AG09309 (cell line): Measurements from ENCODE around the gene DENND1A.

ENCODE experiments used
- DNase-seq: peaks from one replicate; pipeline ENCODE4 v3.0.0-alpha.2; 2010; ENCODE audit warnings: low read depth
- H3K4me3 ChIP-seq: 2 replicates; pipeline ENCODE4 v1.5.1; 2011; ENCODE audit warnings: mild to moderate bottlenecking, low read depth, low read length, moderate library complexity; ENCODE audit not compliant: control insufficient read depth
- TF ChIP-seq, protein P1 (sequence below): IDR thresholded peaks from 2 replicates; pipeline ENCODE4 v1.5.1; 2011; ENCODE audit warnings: mild to moderate bottlenecking, low read depth, low read length, inconsistent platforms; ENCODE audit not compliant: insufficient read depth, control insufficient read depth; ENCODE audit errors: missing control alignments

DENND1A gene

GRCh38 chr9:123834889-123835562 lies 94.9 kb downstream of the DENND1A start:
- TF ChIP-seq, protein P1, sequence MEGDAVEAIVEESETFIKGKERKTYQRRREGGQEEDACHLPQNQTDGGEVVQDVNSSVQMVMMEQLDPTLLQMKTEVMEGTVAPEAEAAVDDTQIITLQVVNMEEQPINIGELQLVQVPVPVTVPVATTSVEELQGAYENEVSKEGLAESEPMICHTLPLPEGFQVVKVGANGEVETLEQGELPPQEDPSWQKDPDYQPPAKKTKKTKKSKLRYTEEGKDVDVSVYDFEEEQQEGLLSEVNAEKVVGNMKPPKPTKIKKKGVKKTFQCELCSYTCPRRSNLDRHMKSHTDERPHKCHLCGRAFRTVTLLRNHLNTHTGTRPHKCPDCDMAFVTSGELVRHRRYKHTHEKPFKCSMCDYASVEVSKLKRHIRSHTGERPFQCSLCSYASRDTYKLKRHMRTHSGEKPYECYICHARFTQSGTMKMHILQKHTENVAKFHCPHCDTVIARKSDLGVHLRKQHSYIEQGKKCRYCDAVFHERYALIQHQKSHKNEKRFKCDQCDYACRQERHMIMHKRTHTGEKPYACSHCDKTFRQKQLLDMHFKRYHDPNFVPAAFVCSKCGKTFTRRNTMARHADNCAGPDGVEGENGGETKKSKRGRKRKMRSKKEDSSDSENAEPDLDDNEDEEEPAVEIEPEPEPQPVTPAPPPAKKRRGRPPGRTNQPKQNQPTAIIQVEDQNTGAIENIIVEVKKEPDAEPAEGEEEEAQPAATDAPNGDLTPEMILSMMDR: no peak
- no peak overlapping the region for H3K4me3 ChIP-seq
- no peak for DNase-seq

- TF ChIP-seq, protein P1: no peak
- no peak for DNase-seq
- no peak overlapping the region for H3K4me3 ChIP-seq
These were observed 95.6 kb downstream of the DENND1A start for GRCh38 chr9:123834218-123834888.

DNA sequence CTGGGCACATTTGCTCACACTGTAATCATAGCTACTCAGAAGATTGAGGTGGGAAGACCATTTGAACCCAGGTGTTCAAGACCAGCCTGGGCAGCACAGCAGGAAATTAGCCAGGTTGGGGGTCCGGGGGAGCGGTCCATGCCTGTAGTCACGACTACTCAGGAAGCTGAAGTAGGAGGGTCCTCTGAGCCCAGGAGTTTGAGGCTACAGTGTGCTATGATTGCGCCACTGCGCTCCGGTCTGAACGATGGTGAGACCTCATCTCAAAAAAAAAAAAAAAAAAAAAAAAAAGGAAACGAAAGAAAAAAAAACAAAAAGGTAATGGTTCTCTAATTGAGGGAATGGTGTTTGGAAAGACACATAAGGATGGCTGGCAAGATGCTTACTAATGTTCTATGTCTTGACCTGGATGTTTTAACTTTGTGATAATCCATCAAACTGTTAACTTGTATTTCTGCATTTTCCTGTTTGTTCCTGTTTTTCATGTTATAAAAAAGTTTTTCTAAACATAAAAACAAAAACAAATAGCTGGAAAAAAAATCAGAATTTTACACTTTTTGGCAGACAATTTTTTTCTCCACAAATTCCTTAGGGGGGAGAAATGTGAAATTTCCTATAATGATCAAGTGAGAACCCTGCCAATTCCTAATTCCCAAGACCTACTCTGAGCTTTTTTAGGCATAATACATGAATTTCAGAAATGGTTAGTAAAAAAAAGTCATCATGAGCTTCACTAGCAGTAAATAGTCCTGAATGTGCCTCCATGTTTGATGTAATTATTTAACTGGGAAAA lies 96.9 kb downstream of the DENND1A start:
- H3K4me3 ChIP-seq: no peak overlapping the region
- DNase-seq: no peak
- TF ChIP-seq, protein P1: no peak

DNA sequence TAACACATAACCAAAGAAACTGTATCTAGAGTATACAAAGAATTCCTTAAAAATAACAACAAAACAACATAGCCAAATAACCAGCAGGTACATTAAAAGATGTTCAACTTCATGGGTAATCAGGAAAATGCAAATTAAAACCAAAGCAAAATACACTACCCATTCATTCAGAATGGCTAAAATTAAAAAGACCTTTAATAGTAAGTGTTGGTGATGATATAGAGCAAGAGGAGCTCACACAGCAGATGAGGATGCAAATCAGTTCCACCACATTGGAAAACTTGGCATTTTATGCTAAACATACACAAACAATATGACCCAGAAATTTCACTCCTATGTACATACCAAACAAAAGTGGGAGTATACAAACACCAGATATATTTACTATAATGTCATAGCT lies 97.8 kb downstream of the DENND1A start:
- no peak overlapping the region for H3K4me3 ChIP-seq
- DNase-seq: no peak
- TF ChIP-seq, protein P1: no peak

GRCh38 chr9:123828449-123828848 lies 101.5 kb downstream of the DENND1A start:
- TF ChIP-seq, protein P1: no peak
- no peak for DNase-seq
- H3K4me3 ChIP-seq: no peak overlapping the region

DNA sequence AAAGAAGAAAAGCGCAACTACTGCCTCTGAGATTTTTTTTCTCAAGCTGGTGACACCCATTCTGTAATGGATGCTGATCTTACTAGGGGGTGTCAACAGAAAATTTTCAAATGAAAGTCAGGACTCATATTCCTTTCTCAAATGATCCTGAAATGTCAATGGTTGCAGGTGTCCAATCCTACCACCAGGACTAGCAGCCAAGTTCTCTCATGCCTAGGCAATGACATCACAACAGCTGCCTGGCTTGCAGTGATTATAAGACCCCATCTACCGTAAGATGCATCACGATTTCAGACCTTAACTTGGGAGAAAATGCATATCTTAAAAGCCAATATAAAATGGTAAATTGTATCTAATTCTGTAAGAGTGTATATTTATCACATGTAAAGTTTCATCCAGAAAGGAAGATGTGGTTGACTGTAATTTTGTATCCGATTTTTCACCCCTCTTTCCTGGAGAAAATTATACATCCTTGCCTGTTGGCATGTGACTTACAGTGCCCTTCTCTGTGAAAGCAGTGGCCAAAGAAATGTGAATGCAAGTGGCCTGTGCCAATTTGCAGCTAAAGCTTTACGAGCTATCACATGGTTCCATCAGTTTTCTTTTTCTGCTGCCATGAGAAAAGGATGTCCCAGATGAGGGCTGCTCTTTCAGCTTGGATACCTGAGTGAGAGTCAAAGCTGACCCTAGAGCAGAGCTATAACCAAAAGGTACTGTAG lies 104.4 kb downstream of the DENND1A start:
- no peak for DNase-seq
- no peak overlapping the region for H3K4me3 ChIP-seq
- TF ChIP-seq, protein P1: no peak
